A549 treated with CpdA at 1 μM for 4 hours (cell line): ENCODE data around the gene OR9A2. TPM values are rescaled to one million over a fixed set of nuclear protein-coding genes. Genes with fewer than 3 reads are reported as not detected.

Source experiments
- total RNA-seq: library from RNA; stranded (reverse); fragments of 200-300 nt; extraction: Qiagen RNA extraction; gene quantifications from 5 replicates; pipeline ENCODE4 v1.2.3, GENCODE V29; 2022; ENCODE audit warnings: low read depth

OR9A2 gene
- total RNA-seq: not detected in 5 replicates

DNA sequence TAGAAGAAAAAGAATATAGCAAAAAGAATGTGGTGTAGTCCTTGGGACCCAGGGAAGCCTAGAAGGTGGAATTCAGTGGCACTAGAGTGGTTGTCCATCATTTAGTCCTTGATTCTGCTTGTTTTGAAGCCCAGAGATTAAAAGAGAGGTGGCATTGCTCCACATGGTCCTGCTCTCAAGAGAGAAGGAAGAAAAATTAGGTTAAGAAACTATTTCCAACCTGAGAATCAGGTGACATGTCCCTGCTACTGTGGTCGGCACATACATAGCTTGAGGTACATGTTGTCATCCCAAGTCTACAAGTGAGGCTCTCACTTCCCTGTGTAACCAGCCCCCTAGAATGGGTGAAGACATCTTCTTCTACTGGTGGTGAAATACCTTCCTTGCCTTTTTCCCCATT lies at the start of gene OR9A2:
OR9A2 (minus strand) TSS at position 101 of the 400 bp plus-strand sequence; CDS start at position 101, 0 bp downstream.

GRCh38 chr7:143052041-143052440 lies 25.1 kb upstream of the OR9A2 start, which contains the start of gene OR6V1:
OR6V1 (plus strand) TSS chr7:143052341; CDS start chr7:143052341, 0 bp downstream.

Other genes starting within 250 kb of the OR9A2 start
- gene EPHB6, start 172.1 kb downstream of the OR9A2 start, total RNA-seq: 0.23 to 0.49 TPM (median 0.38 TPM) in 5 replicates
- not detected in 5 replicates for gene TRPV6, start 141.4 kb downstream of the OR9A2 start, total RNA-seq
- gene TRPV5, start 93.4 kb downstream of the OR9A2 start, total RNA-seq: not detected in 5 replicates
- gene LLCFC1, start 87.6 kb downstream of the OR9A2 start, total RNA-seq: not detected in 5 replicates
- 1.1 TPM in 1 of 5 replicates, not detected in the others for gene KEL, start 64.8 kb downstream of the OR9A2 start, total RNA-seq
- gene OR6V1, start 25.2 kb upstream of the OR9A2 start, total RNA-seq: not detected in 5 replicates
- gene PIP, start 104.9 kb upstream of the OR9A2 start, total RNA-seq: not detected in 5 replicates
- not detected in 5 replicates for gene TAS2R39, start 156.3 kb upstream of the OR9A2 start, total RNA-seq
- gene TAS2R40, start 194.9 kb upstream of the OR9A2 start, total RNA-seq: not detected in 5 replicates
- gene GSTK1, start 236.3 kb upstream of the OR9A2 start, total RNA-seq: 107 to 120 TPM (median 118 TPM) in 5 replicates